ENCODE results near the gene CDK5. TPM values are rescaled to one million over a fixed set of nuclear protein-coding genes. Genes with fewer than 3 reads are reported as not detected.

Gene CDK5
- total and polyA plus RNA-seq, 2 donors (not counting 1 experiment from before 2014, with no cell fraction given), result 15.1 to 27.7 TPM

DNA sequence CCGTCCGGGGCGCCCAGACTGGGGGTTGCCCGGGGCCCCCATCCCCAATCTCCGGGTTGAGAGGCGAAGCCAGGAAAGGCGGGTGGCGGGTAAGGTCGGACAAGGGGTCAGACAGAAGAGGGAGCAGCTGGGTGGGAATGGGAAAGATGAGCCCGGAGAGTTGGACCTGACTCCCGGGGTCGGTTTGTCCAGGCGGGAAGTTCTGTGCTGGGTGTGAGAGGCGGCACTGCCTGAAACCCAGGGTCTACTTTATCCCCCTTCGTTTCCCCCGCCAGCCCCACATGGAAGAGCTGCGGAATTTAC lies 2.4 kb upstream of the CDK5 start:
- Histone ChIP-seq H2AFZ (ENCODE audit: low read length) (no peak overlapping the region), H3K79me2 (ENCODE audit: control insufficient read depth, insufficient read depth, low read length) (peaks cover 33% of the 10 kb centered on the region), H3K9ac (ENCODE audit: insufficient read depth, low read length) (peak overlapping the region; percentile 74), H3K36me3 (ENCODE audit: control insufficient read depth, insufficient read depth, low read length) (peaks cover 9% of the 10 kb centered on the region), H3K27me3 (ENCODE audit: control insufficient read depth, insufficient read depth, low read length) (no peaks in the 10 kb centered on the region), H3K4me2 (ENCODE audit: extremely low read depth, insufficient read depth, low read length) (peak overlapping the region; percentile 93), H3K9me3 (ENCODE audit: control insufficient read depth, insufficient read depth, low read depth, low read length) (no peaks in the 10 kb centered on the region), H3K27ac (ENCODE audit: insufficient read depth, low read length) (peak overlapping the region; percentile 93), H3K4me1 (ENCODE audit: control insufficient read depth, extremely low read depth, insufficient read depth, low read length) (peaks cover 23% of the 10 kb centered on the region), H3K4me3 (replicated peaks in 1 of 4; ENCODE audit: control extremely low read depth in 1 of 4, insufficient read depth in 1 of 4, low read depth in 3 of 4, low read length in 4 of 4) (peak overlapping the region; percentile 80 to 89 (median 81)), H4K20me1 (ENCODE audit: control insufficient read depth, extremely low read depth, insufficient read depth, low read length) (no peaks in the 10 kb centered on the region)
- no peak for DNase-seq (ENCODE audit: low read depth in 2 of 2)
- TF ChIP-seq, protein P1, sequence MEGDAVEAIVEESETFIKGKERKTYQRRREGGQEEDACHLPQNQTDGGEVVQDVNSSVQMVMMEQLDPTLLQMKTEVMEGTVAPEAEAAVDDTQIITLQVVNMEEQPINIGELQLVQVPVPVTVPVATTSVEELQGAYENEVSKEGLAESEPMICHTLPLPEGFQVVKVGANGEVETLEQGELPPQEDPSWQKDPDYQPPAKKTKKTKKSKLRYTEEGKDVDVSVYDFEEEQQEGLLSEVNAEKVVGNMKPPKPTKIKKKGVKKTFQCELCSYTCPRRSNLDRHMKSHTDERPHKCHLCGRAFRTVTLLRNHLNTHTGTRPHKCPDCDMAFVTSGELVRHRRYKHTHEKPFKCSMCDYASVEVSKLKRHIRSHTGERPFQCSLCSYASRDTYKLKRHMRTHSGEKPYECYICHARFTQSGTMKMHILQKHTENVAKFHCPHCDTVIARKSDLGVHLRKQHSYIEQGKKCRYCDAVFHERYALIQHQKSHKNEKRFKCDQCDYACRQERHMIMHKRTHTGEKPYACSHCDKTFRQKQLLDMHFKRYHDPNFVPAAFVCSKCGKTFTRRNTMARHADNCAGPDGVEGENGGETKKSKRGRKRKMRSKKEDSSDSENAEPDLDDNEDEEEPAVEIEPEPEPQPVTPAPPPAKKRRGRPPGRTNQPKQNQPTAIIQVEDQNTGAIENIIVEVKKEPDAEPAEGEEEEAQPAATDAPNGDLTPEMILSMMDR (conservative IDR thresholded peaks at IDR 0.05 in 1 of 2, IDR thresholded peaks at IDR 0.05 in 1 of 2; ENCODE audit: low read depth in 1 of 2, low read length in 2 of 2), result no peak
- no peak for TF ChIP-seq EZH2 (IDR thresholded peaks at IDR 0.05; ENCODE audit: low read length, missing control alignments)

DNA sequence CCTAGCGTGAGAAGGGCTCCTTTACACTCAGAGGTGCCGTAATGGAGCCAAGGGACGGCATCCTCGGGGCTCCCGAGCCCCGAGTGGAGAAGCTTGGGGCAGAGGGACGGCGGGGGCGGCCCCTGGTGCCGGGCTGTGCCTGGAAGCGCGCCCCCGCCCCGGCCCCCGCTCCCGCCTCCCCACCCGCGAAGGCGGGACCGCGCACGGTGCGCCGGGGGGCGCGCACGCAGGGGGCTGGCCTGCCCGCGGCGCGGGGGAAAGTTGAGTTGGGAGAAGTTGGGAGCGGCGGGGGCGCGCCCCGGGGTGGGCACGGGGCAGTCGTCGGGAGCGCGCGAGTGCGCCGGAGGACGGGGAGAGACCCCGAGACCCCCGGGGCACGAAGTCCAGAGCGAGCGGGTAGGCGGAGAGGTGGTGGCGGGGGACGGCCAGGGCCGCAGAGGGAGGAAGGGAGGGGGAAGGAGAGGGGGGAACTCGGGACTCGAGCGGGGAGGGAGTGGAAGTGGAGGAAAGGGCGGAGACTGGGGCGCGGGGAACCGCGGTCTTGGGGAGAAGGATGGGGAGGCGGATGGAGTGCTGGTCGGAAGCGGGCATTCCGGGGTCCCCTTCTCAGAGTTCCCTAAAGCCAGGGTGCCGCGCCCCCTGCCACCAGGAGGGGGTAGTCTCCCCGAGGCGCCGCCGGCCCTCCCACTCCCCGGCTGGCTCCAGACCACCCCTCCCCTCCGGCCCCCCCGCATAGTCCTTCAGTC lies 1.8 kb upstream of the CDK5 start, which contains the start of gene SLC4A2:
TSS of gene SLC4A2 (plus strand) at position 223 of the 746 bp plus-strand sequence. CDS start 2,399 bp downstream, outside the sequence.
- Histone ChIP-seq H3K9ac (ENCODE audit: insufficient read depth, low read length) (peak within 1 kb of the TSS; percentile 74), H3K36me3 (ENCODE audit: control insufficient read depth, insufficient read depth, low read length) (peaks cover 3% of the 10 kb centered on the region), H3K9me3 (ENCODE audit: control insufficient read depth, insufficient read depth, low read depth, low read length) (no peaks in the 10 kb centered on the region), H3K27me3 (ENCODE audit: control insufficient read depth, insufficient read depth, low read length) (no peaks in the 10 kb centered on the region), H4K20me1 (ENCODE audit: control insufficient read depth, extremely low read depth, insufficient read depth, low read length) (no peaks in the 10 kb centered on the region), H3K27ac (ENCODE audit: insufficient read depth, low read length) (peak within 1 kb of the TSS; percentile 93), H3K79me2 (ENCODE audit: control insufficient read depth, insufficient read depth, low read length) (peaks cover 33% of the 10 kb centered on the region), H2AFZ (ENCODE audit: low read length) (peak within 1 kb of the TSS; percentile 15), H3K4me2 (ENCODE audit: extremely low read depth, insufficient read depth, low read length) (peak within 1 kb of the TSS; percentile 93), H3K4me3 (replicated peaks in 1 of 4; ENCODE audit: control extremely low read depth in 1 of 4, insufficient read depth in 1 of 4, low read depth in 3 of 4, low read length in 4 of 4) (peak within 1 kb of the TSS; percentile 80 to 89 (median 81)), H3K4me1 (ENCODE audit: control insufficient read depth, extremely low read depth, insufficient read depth, low read length) (peaks cover 23% of the 10 kb centered on the region)
- TF ChIP-seq, protein P1 (conservative IDR thresholded peaks at IDR 0.05 in 1 of 2, IDR thresholded peaks at IDR 0.05 in 1 of 2; ENCODE audit: low read depth in 1 of 2, low read length in 2 of 2), result peak; percentile 9 to 43
- no peak for TF ChIP-seq EZH2 (IDR thresholded peaks at IDR 0.05; ENCODE audit: low read length, missing control alignments)
- DNase-seq (ENCODE audit: low read depth in 2 of 2), result peak; percentile 64 to 71

DNA sequence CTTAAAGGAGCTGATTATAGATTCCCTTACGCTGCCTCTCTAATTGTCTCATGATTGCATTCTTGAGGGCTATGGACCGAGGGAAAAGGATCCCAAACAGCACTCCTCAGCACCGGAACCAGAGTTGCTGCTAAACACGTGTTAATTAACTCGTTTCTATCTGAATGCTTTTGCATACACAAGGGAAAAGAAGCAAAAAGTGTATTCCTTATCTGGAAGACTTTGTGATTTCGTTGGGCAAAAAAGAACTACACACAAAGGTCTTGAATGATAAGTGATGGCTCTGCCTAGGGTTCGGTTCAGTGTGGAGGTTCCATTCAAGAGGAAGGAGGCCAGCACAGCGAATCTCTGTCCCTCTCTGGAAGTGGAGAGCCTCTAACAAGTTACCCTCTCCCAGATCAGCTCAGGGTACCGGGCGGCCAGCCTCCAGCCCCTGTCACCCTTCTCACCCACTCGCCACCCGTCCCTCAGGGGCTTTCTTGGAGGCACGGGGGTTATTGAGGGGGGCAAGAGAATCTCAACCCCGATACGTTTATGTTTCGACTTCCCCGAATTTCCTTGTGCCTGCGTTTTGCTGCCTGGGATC lies 1.2 kb upstream of the CDK5 start:
- Histone ChIP-seq H3K4me1 (ENCODE audit: control insufficient read depth, extremely low read depth, insufficient read depth, low read length) (peaks cover 23% of the 10 kb centered on the region), H3K36me3 (ENCODE audit: control insufficient read depth, insufficient read depth, low read length) (peaks cover 1% of the 10 kb centered on the region), H3K27me3 (ENCODE audit: control insufficient read depth, insufficient read depth, low read length) (no peaks in the 10 kb centered on the region), H3K27ac (ENCODE audit: insufficient read depth, low read length) (peak overlapping the region; percentile 93), H3K79me2 (ENCODE audit: control insufficient read depth, insufficient read depth, low read length) (peaks cover 33% of the 10 kb centered on the region), H3K9me3 (ENCODE audit: control insufficient read depth, insufficient read depth, low read depth, low read length) (no peaks in the 10 kb centered on the region), H3K9ac (ENCODE audit: insufficient read depth, low read length) (peak overlapping the region; percentile 74), H3K4me3 (replicated peaks in 1 of 4; ENCODE audit: control extremely low read depth in 1 of 4, insufficient read depth in 1 of 4, low read depth in 3 of 4, low read length in 4 of 4) (peak overlapping the region; percentile 55 to 89 (median 81)), H4K20me1 (ENCODE audit: control insufficient read depth, extremely low read depth, insufficient read depth, low read length) (no peaks in the 10 kb centered on the region), H2AFZ (ENCODE audit: low read length) (no peak overlapping the region), H3K4me2 (ENCODE audit: extremely low read depth, insufficient read depth, low read length) (peak overlapping the region; percentile 71)
- peak in 1 of 2 donors; percentile 58 for DNase-seq (ENCODE audit: low read depth in 2 of 2)
- TF ChIP-seq, protein P1 (conservative IDR thresholded peaks at IDR 0.05 in 1 of 2, IDR thresholded peaks at IDR 0.05 in 1 of 2; ENCODE audit: low read depth in 1 of 2, low read length in 2 of 2), result no peak
- no peak for TF ChIP-seq EZH2 (IDR thresholded peaks at IDR 0.05; ENCODE audit: low read length, missing control alignments)

All from fibroblast of lung (primary cell).